ENCODE data around the gene KRABD2.

DNA sequence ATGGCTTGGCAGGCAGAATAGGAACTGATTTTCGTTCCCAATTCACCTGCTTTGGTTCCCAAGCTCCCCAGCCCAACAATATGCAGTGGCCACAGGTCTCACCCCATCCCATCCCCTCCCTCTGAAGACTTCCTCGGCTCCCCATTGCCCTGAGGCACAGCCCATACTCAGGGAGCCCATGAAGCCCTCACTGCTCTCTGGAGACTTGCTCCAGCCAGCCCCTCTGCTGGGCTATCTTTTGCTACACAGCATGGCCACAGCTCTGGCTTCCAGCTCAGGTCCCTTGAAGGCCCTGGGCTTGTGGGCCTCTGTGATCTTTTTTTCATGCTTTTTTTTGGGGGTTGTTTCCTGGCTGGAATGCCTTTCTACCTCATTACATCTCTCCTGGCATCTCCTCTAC, 29.7 kb upstream of the KRABD2 start:
- no peak for TF ChIP-seq EZH2 (IDR thresholded peaks at IDR 0.05; ENCODE audit: borderline replicate concordance, low read depth, low read length, poor library complexity, severe bottlenecking)
- TF ChIP-seq, protein P1, sequence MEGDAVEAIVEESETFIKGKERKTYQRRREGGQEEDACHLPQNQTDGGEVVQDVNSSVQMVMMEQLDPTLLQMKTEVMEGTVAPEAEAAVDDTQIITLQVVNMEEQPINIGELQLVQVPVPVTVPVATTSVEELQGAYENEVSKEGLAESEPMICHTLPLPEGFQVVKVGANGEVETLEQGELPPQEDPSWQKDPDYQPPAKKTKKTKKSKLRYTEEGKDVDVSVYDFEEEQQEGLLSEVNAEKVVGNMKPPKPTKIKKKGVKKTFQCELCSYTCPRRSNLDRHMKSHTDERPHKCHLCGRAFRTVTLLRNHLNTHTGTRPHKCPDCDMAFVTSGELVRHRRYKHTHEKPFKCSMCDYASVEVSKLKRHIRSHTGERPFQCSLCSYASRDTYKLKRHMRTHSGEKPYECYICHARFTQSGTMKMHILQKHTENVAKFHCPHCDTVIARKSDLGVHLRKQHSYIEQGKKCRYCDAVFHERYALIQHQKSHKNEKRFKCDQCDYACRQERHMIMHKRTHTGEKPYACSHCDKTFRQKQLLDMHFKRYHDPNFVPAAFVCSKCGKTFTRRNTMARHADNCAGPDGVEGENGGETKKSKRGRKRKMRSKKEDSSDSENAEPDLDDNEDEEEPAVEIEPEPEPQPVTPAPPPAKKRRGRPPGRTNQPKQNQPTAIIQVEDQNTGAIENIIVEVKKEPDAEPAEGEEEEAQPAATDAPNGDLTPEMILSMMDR (conservative IDR thresholded peaks at IDR 0.05; ENCODE audit: low read depth, low read length), result no peak
